PFSK-1 (cell line): ENCODE data around the gene RAD54L2.

ENCODE experiments used
- FOXP2 ChIP-seq: optimal IDR thresholded peaks from 2 replicates; pipeline ENCODE3; 2011; ENCODE audit warnings: borderline replicate concordance, control low read depth, inconsistent platforms; ENCODE audit not compliant: insufficient read depth; ENCODE audit errors: extremely low read length, extremely low read depth
- POLR2AphosphoS5 ChIP-seq: IDR thresholded peaks from 2 replicates; pipeline ENCODE4 v1.6.1; 2012; ENCODE audit warnings: low read depth, mild to moderate bottlenecking, control low read depth, low read length, moderate library complexity
- REST ChIP-seq, 2 experiments: IDR thresholded peaks; 2 replicates each; pipeline versions ENCODE4 v1.6.1 to v1.8.0; 2011 to 2012; ENCODE audit warnings: low read depth in 2 of 2, low read length in 2 of 2, control low read depth in 1 of 2, inconsistent platforms in 1 of 2, mild to moderate bottlenecking in 1 of 2, moderate library complexity in 1 of 2; ENCODE audit not compliant: insufficient read depth in 1 of 2
- SIN3A ChIP-seq: IDR thresholded peaks from 2 replicates; pipeline ENCODE4 v1.6.1; 2012; ENCODE audit warnings: mild to moderate bottlenecking, low read length, moderate library complexity, borderline replicate concordance; ENCODE audit not compliant: insufficient read depth
- TAF1 ChIP-seq: IDR thresholded peaks from 2 replicates; pipeline ENCODE4 v1.6.1; 2012; ENCODE audit warnings: low read length, control low read depth, borderline replicate concordance; ENCODE audit not compliant: insufficient read depth

The RAD54L2 gene

DNA sequence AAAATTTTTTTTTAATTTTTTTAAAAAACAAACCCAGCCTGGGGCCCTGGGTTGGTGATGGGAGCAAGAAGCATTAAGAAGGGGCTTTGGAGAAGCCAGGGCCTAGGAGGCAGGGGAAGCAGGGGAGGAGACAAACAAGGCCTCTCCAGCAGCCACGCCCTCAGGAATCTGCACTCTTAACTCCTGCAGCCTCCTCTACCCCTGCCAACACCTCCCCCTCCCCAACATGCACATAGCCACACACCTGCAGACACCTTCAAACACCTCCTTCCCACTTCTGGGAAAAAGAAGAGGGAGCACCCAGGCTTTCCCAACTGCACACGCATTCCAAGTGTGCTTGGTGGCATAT, 36.0 kb upstream of the RAD54L2 start:
- TF ChIP-seq TAF1 (no peak), POLR2AphosphoS5 (no peak), REST (IDR thresholded peaks at IDR 0.05; ENCODE audit: insufficient read depth in 1 of 2, low read depth in 2 of 2, low read length in 2 of 2) (no peak), SIN3A (no peak), FOXP2 (no peak)

DNA sequence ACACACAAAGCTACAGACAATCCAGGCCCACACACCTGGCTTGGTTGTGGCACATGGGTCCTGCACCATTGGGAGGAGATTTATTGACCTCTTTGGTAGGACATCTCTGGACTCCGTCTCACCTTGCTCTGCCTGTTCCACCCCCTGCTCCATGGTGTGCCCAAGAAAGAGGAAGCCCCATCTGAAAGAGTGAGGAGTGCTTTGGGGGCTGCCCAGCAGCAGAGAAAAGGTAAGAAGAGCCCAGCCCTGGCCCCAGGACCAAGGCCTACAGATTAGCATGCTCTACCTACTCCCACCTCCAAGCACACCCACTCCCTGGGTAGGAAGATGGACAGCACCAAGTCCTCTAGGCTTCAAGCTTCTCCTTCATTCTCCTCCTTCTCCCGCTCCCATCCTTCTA, 35.5 kb upstream of the RAD54L2 start:
- no peak for TF ChIP-seq TAF1
- no peak for TF ChIP-seq POLR2AphosphoS5
- no peak for TF ChIP-seq REST (IDR thresholded peaks at IDR 0.05; ENCODE audit: insufficient read depth in 1 of 2, low read depth in 2 of 2, low read length in 2 of 2)
- TF ChIP-seq FOXP2: no peak
- no peak for TF ChIP-seq SIN3A

GRCh38 chr3:51508255-51508654, 30.3 kb upstream of the RAD54L2 start:
- TF ChIP-seq SIN3A (no peak), FOXP2 (no peak), REST (IDR thresholded peaks at IDR 0.05; ENCODE audit: insufficient read depth in 1 of 2, low read depth in 2 of 2, low read length in 2 of 2) (no peak), TAF1 (no peak), POLR2AphosphoS5 (no peak)

GRCh38 chr3:51510996-51511395, 27.5 kb upstream of the RAD54L2 start:
- TF ChIP-seq POLR2AphosphoS5 (no peak), TAF1 (no peak), FOXP2 (no peak)

DNA sequence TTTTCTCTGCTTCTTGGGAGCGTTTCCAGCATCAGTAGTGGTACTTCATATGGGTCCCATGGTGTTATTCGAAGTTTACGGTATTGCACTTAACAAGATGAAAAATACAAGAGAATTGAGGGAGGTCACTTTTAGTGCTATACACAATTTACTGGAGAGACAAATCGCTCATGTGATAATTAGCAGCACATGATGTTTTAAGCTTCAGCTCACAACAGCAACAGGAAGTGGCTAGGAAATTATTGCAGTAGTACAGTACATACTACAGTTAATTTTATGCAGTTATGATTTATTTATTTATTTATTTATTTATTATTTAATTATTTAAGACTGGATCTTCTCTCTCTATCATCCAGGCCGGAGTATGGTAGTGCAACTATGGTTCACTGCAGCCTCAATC, 24.3 kb upstream of the RAD54L2 start:
- TF ChIP-seq REST (IDR thresholded peaks at IDR 0.05; ENCODE audit: insufficient read depth in 1 of 2, low read depth in 2 of 2, low read length in 2 of 2): no peak
- no peak for TF ChIP-seq TAF1
- TF ChIP-seq FOXP2: no peak
- TF ChIP-seq SIN3A: no peak
- TF ChIP-seq POLR2AphosphoS5: no peak
